Measurements from ENCODE around the gene TOX3. TPM values are rescaled to one million over a fixed set of nuclear protein-coding genes. Genes with fewer than 3 reads are reported as not detected.

The TOX3 gene
- total and polyA plus RNA-seq, 2 of the 8 experiments (the other 6 are each of a cell fraction or from before 2014, with no cell fraction given), result 16.7 to 31.2 TPM

- TF ChIP-seq SUZ12 (IDR thresholded peaks at IDR 0.05; ENCODE audit: low read length), result no peak
Observed at GRCh38 chr16:52569701-52570100, 22.8 kb upstream of the TOX3 start (continued).

Data from H1 (cell line).